Gastroesophageal sphincter (tissue), 4 donors: ENCODE data around the gene LSMEM2. TPM values are rescaled to one million over a fixed set of nuclear protein-coding genes. Genes with fewer than 3 reads are reported as not detected.

ENCODE experiments used
- ATAC-seq: fragments of 150-250 bp; one replicate; pipeline ENCODE4 v1.9.1; 2016; ENCODE audit warnings: mild to moderate bottlenecking, moderate library complexity
- H3K27ac ChIP-seq, 4 donors: fragments of 200-600 bp; sonication (generic) in 3 of 4; 1 replicate in 3 of 4; 2 replicates in 1 of 4; pipeline ENCODE4 v1.5.1; 2016 to 2019
- H3K27me3 ChIP-seq: fragments of 200-600 bp; sonication (generic); one replicate; pipeline ENCODE4 v1.5.1; 2019
- H3K36me3 ChIP-seq, 2 donors: fragments of 200-600 bp; sonication (generic); one replicate each; pipeline ENCODE4 v1.5.1; 2019; ENCODE audit warnings: control low read depth in 1 of 2
- H3K4me1 ChIP-seq, 3 donors: fragments of 200-600 bp; sonication (generic); 1 replicate in 2 of 3; 2 replicates in 1 of 3; pipeline ENCODE4 v1.5.1; 2016 to 2019; ENCODE audit warnings: control low read depth in 2 of 3
- H3K4me3 ChIP-seq, 2 donors: fragments of 200-600 bp; sonication (generic); one replicate each; pipeline ENCODE4 v1.5.1; 2019; ENCODE audit warnings: mild to moderate bottlenecking in 1 of 2, moderate library complexity in 1 of 2
- H3K9me3 ChIP-seq, 3 donors: fragments of 200-600 bp; sonication (generic); one replicate each; pipeline ENCODE4 v1.5.1; 2017 to 2019; ENCODE audit warnings: control low read depth in 2 of 3
- CTCF ChIP-seq, 4 experiments: fragments of 200-600 bp in 2 of 4; fragments of 450-650 bp in 2 of 4; sonication (generic) in 1 of 4; IDR thresholded peaks; one replicate each; pipeline ENCODE4 v1.5.1; 2017 to 2019; ENCODE audit warnings: antibody characterized with exemption in 4 of 4, mild to moderate bottlenecking in 2 of 4, moderate library complexity in 2 of 4
- EP300 ChIP-seq: sonication (generic); formaldehyde crosslinking; IDR thresholded peaks from one replicate; pipeline ENCODE4 v1.6.1; 2017; ENCODE audit warnings: antibody characterized with exemption, mild to moderate bottlenecking
- POLR2A ChIP-seq, 2 donors: fragments of 450-650 bp; IDR thresholded peaks; one replicate each; pipeline ENCODE4 v1.6.1; 2017; ENCODE audit warnings: antibody characterized with exemption in 2 of 2, mild to moderate bottlenecking in 2 of 2, moderate library complexity in 1 of 2
- POLR2AphosphoS5 ChIP-seq: sonication (generic); formaldehyde crosslinking; IDR thresholded peaks from one replicate; pipeline ENCODE4 v1.6.1; 2017; ENCODE audit warnings: antibody characterized with exemption
- WGBS, 2 donors: methylation state at CpG; one replicate each; pipeline ENCODE4 v1.1.5; 2018; ENCODE audit warnings: low coverage in 1 of 2; 5-methylcytosine and 5-hydroxymethylcytosine counted together
- total RNA-seq, 4 donors: library from RNA; depleted of rRNA; stranded (reverse); fragments of >200 nt; gene quantifications; one replicate each; pipeline ENCODE4 v1.1.0, GENCODE V29; 2016

The LSMEM2 gene
- total RNA-seq, 4 donors from 2014 or later = not detected

- peaks cover 0 to 53% of the 10 kb centered on the region in 2 donors for H3K36me3 ChIP-seq
These were observed 40.5 kb downstream of the LSMEM2 start for GRCh38 chr3:50319181-50319893.

GRCh38 chr3:50319894-50320625 lies 41.2 kb downstream of the LSMEM2 start:
- peak overlapping the region in 3 of 4 donors; percentile 94 to 97 (median 96) for H3K27ac ChIP-seq
- WGBS, 2 donors = 45% methylated on average over 4 of the region's 29 CpGs; no CpG with 5 or more reads in 1 of the 2 donors

More at GRCh38 chr3:50319181-50319893, 40.5 kb downstream of the LSMEM2 start:
- peaks cover 0 to 74% (median 44%) of the 10 kb centered on the region in 3 donors for H3K4me1 ChIP-seq
- no peak for TF ChIP-seq CTCF (IDR thresholded peaks at IDR 0.05)
- no peak for TF ChIP-seq POLR2AphosphoS5
- no peak for TF ChIP-seq EP300
- TF ChIP-seq POLR2A (IDR thresholded peaks at IDR 0.05) = no peak
- H3K27me3 ChIP-seq = no peaks in the 10 kb centered on the region
- H3K9me3 ChIP-seq = no peaks in the 10 kb centered on the region
- H3K4me3 ChIP-seq = peak overlapping the region in 1 of 2 donors; percentile 89
- peak overlapping the region in 2 of 4 donors; percentile 4 to 97 for H3K27ac ChIP-seq
- no peak for ATAC-seq
- 81 to 85% methylated on average over 5 to 9 of the region's 16 CpGs for WGBS, 2 donors

GRCh38 chr3:50320853-50321335 lies 42.0 kb downstream of the LSMEM2 start:
- WGBS, 2 donors = 0% methylated on average over 2 of the region's 45 CpGs; no CpG with 5 or more reads in 1 of the 2 donors
- Histone ChIP-seq H3K27me3 (no peaks in the 10 kb centered on the region), H3K4me3 (peak overlapping the region; percentile 51 to 89), H3K36me3 (peaks cover 0 to 49% of the 10 kb centered on the region in 2 donors), H3K27ac (peak overlapping the region; percentile 61 to 97 (median 95)), H3K4me1 (peaks cover 0 to 89% (median 46%) of the 10 kb centered on the region in 3 donors), H3K9me3 (no peaks in the 10 kb centered on the region)
- peak; percentile 73 for ATAC-seq
- TF ChIP-seq POLR2AphosphoS5 (peak; percentile 39), EP300 (no peak), POLR2A (IDR thresholded peaks at IDR 0.05) (peak in 1 of 2 donors; percentile 52), CTCF (IDR thresholded peaks at IDR 0.05) (peak in 1 of 4 experiments; percentile 22)

More at GRCh38 chr3:50319894-50320625, 41.2 kb downstream of the LSMEM2 start:
- peak overlapping the region; percentile 51 to 89 for H3K4me3 ChIP-seq
- no peak for TF ChIP-seq POLR2A (IDR thresholded peaks at IDR 0.05)
- no peak for TF ChIP-seq POLR2AphosphoS5
- TF ChIP-seq EP300 = no peak
- no peak for TF ChIP-seq CTCF (IDR thresholded peaks at IDR 0.05)
- no peak for ATAC-seq
- H3K27me3 ChIP-seq = no peaks in the 10 kb centered on the region
- H3K4me1 ChIP-seq = peaks cover 0 to 81% (median 46%) of the 10 kb centered on the region in 3 donors
- H3K36me3 ChIP-seq = peaks cover 0 to 47% of the 10 kb centered on the region in 2 donors
- no peaks in the 10 kb centered on the region for H3K9me3 ChIP-seq

GRCh38 chr3:50321336-50322114 lies 42.6 kb downstream of the LSMEM2 start:
- 0 to 20% methylated on average over 1 to 4 of the region's 59 CpGs for WGBS, 2 donors
- H3K27me3 ChIP-seq = no peaks in the 10 kb centered on the region
- peak; percentile 90 for ATAC-seq
- H3K4me1 ChIP-seq = peaks cover 0 to 93% (median 46%) of the 10 kb centered on the region in 3 donors
- H3K27ac ChIP-seq = peak overlapping the region; percentile 61 to 97 (median 95)
- H3K4me3 ChIP-seq = peak overlapping the region; percentile 51 to 89
- H3K36me3 ChIP-seq = peaks cover 0 to 49% of the 10 kb centered on the region in 2 donors
- no peaks in the 10 kb centered on the region for H3K9me3 ChIP-seq
- no peak for TF ChIP-seq POLR2AphosphoS5
- peak in 2 of 4 experiments; percentile 56 to 68 for TF ChIP-seq CTCF (IDR thresholded peaks at IDR 0.05)
- peak in 1 of 2 donors; percentile 55 for TF ChIP-seq POLR2A (IDR thresholded peaks at IDR 0.05)
